GM12875 (cell line): ENCODE results near the gene CALCR.

Experiments used
- H3K4me3 ChIP-seq: one replicate; pipeline ENCODE4 v1.5.1; 2011; ENCODE audit warnings: low read depth, low read length, control low read depth
- TF ChIP-seq, protein P1 (sequence below): IDR thresholded peaks from 2 replicates; pipeline ENCODE4 v1.5.1; 2011; ENCODE audit warnings: low read depth, mild to moderate bottlenecking, control low read depth, inconsistent platforms, low read length, moderate library complexity, borderline replicate concordance; ENCODE audit not compliant: insufficient read depth

Gene CALCR

DNA sequence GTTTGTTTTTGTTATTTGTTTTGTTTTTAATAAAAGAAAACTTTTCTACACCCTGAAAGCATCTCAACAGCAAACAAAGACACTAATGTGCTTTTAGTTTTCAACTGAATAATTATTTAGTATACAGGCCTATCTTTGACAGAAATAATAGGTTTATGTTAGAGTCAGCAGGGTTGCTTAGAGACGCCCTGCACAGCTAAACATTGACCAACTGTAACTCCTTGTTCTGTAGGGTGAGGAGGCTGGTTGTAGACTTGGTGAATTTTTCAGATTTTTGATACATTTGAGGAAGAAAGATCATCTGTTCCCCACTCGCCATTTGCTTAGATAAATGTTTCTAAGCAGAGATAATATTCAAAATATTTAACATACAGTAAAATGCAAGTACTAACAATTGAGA, 103.1 kb downstream of the CALCR start:
- TF ChIP-seq, protein P1, sequence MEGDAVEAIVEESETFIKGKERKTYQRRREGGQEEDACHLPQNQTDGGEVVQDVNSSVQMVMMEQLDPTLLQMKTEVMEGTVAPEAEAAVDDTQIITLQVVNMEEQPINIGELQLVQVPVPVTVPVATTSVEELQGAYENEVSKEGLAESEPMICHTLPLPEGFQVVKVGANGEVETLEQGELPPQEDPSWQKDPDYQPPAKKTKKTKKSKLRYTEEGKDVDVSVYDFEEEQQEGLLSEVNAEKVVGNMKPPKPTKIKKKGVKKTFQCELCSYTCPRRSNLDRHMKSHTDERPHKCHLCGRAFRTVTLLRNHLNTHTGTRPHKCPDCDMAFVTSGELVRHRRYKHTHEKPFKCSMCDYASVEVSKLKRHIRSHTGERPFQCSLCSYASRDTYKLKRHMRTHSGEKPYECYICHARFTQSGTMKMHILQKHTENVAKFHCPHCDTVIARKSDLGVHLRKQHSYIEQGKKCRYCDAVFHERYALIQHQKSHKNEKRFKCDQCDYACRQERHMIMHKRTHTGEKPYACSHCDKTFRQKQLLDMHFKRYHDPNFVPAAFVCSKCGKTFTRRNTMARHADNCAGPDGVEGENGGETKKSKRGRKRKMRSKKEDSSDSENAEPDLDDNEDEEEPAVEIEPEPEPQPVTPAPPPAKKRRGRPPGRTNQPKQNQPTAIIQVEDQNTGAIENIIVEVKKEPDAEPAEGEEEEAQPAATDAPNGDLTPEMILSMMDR, result no peak
- H3K4me3 ChIP-seq, result no peak overlapping the region

DNA sequence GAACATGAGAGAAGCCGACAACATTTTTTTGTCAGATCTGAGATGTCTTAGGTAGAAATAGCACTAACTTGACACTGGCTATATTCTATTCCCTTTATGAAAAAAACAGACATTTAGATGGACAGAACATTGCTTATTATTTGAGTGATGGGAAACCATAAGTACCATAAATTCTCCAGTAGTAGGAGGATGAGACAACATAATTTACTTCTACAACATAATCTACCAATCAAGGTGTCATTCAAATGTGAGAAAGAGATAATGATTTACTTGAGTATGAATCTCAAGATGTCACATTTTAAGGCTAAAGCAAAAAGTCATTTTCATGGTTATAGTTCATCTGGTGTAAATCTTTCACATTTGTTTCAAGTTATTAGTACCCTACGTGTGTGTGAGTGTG, 110.8 kb downstream of the CALCR start:
- H3K4me3 ChIP-seq, result no peak overlapping the region
- TF ChIP-seq, protein P1, result no peak

DNA sequence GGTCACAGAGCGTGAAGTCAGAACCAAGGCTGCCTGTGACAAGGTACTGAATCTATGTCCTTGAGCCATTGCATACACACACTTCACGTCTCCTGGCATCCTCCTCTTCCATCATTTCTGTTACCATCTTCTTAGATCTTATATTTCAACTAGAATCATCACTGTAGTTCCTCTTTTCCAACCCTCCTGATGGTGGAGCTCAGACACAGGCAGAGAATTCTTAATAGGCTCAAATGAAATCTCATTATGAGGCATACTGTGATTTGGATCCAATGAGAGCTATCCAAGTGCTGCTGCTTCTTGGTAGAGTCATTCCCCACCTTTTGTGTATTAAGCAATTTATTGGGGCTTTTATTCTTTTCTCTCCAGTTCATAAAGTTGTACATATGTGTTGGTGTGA, 113.2 kb downstream of the CALCR start:
- TF ChIP-seq, protein P1, result no peak
- no peak overlapping the region for H3K4me3 ChIP-seq

DNA sequence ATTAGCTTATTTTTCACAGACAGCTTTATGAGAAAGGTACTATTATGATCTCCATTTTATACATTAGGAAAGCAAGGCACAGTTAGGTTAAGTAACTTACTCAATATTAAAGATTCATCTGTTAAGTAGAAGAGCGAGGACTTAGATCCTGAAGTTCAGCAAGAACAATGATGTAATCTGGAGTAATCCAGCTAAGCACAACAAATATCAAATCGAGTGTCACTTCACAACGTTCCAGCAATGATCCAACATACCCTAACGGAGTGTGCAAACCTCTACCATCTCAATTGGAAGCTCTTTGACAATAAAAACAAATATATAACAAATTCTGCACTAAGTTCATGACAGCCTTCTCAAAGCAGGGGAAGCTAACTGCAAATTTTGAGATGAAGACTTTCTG, 121.3 kb downstream of the CALCR start:
- no peak overlapping the region for H3K4me3 ChIP-seq
- TF ChIP-seq, protein P1, result no peak

DNA sequence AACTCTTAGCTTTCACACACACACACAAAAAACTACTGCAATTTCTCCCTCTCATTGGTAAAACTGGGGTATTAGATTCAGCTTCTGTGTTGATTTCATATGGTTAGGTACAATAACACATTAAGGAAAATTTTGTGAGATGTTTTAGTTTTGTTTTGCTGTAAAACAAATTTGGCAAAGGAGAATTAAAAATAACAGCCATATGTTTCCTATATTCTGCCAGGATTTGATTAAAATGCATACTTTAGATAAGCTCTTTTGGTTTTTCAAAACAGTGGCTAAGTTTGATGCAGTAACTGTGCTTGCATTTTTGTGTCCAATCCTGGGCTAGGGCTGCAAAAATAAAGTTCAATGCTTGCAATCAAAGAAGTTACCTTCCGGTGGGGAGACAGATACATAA, 126.3 kb downstream of the CALCR start:
- no peak overlapping the region for H3K4me3 ChIP-seq
- TF ChIP-seq, protein P1, result no peak

DNA sequence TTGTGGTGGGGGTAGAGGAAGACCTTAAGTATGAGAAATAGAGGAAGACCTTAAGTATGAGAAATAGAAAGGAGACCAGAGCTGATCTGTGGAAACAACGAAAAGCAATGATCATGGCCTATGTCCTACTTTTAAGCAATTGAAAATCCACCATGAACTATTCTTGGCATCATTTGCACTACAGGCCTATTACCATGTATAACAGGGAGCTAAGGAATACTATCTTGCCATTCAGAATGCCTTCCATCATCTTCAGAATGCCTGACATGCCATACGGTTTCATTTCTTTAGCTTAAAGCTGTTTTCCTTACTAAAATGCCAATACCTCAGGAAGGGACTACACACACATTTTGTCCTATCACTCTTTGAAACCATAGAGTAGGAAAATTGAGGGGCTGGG, 127.0 kb downstream of the CALCR start:
- no peak overlapping the region for H3K4me3 ChIP-seq
- TF ChIP-seq, protein P1, result no peak

DNA sequence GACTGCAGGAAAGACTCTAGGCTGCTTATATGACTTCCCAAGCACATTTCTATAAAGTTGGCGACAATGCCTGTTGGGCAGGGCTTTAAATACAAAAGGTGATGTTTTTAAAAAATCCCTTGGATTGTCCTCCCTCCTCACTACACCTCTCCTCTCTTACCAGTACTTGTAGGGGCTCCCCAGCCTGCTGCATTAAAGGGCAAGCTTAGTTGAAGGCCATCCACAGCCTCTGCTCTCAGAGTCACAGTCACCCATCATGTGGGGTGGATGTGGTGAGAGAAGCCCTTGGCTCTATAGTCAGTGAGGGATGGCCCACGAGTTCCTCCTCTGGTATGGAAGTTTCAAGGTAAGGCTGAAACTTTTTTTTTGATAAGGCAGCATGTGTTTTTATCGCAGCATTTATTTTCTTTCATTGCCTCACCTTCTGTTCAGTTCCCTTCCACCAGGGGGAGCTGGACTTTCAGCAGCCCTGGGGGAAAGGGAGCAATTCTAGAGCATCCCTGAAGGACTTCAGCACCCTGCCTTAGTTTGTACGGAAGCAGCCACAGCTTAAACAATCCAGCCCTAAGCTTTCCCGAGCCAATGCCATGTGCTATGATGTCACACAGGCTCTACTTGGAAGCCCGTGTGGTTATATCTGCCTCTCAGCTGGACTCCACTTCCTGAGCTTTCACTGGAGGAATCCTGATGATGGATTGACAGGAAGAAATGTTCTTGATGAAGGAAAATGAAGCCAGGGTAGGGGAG, 131.9 kb downstream of the CALCR start:
- TF ChIP-seq, protein P1, result peak; percentile 79
- H3K4me3 ChIP-seq, result no peak overlapping the region
